ENCODE results near the gene ITGA11. TPM values are rescaled to one million over a fixed set of nuclear protein-coding genes. Genes with fewer than 3 reads are reported as not detected.

The ITGA11 gene
- total RNA-seq, 1 donor from 2014 or later: 31.4 TPM

DNA sequence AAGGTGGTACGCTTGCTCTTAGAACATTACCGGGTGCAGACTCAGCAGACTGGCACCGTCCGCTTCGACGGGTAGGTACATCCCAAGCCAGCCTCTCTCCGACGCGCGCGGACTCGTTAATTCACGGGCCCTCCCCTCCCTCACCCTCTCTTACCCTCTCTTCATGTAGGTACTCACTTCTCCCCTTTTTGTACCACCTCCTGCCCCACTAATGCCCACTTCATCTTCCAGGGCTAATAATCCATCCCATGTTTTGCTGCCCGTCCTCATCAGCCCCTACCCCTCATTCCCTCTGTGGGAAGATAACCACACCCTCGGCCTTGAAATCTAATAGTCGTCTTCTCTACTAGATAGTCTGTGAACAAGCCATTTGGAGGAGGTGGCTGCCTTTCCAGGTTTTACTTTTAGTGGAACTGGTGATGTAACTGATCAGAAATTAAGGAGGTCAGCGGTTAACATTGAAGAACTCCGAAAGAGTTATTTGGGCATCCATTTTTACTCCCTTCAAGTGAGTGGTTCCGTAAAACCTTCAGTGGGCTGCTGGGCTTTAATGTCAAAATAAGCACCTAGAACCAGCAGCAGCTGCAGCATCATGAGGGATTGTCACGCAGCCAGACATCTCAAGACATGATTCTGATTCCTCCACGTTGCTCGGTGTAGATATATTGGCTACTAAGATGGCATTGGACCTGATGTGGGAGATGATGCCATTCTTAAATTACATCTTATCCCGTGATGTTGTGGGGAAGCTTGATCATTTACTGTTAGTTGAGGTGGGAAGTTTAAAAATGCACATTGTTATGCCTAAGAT is 153.2 kb downstream of the ITGA11 start:
- no peak for DNase-seq

GRCh38 chr15:68278345-68278594 is 153.7 kb downstream of the ITGA11 start:
- no peak for DNase-seq
- TF ChIP-seq, protein P1, sequence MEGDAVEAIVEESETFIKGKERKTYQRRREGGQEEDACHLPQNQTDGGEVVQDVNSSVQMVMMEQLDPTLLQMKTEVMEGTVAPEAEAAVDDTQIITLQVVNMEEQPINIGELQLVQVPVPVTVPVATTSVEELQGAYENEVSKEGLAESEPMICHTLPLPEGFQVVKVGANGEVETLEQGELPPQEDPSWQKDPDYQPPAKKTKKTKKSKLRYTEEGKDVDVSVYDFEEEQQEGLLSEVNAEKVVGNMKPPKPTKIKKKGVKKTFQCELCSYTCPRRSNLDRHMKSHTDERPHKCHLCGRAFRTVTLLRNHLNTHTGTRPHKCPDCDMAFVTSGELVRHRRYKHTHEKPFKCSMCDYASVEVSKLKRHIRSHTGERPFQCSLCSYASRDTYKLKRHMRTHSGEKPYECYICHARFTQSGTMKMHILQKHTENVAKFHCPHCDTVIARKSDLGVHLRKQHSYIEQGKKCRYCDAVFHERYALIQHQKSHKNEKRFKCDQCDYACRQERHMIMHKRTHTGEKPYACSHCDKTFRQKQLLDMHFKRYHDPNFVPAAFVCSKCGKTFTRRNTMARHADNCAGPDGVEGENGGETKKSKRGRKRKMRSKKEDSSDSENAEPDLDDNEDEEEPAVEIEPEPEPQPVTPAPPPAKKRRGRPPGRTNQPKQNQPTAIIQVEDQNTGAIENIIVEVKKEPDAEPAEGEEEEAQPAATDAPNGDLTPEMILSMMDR (IDR thresholded peaks at IDR 0.05; ENCODE audit: borderline replicate concordance): no peak
- Histone ChIP-seq H3K27me3 (ENCODE audit: low read depth) (no peaks in the 10 kb centered on the region), H3K4me3 (peak overlapping the region; percentile 74), H3K27ac (replicated peaks) (peak overlapping the region; percentile 99), H3K36me3 (no peaks in the 10 kb centered on the region), H3K9me3 (replicated peaks) (no peaks in the 10 kb centered on the region), H3K4me1 (peaks cover 82% of the 10 kb centered on the region)
- intact Hi-C loops (cut with micrococcal nuclease): no loop called here

More for the DNA sequence above, 153.2 kb downstream of the ITGA11 start:
- no peaks in the 10 kb centered on the region for H3K27me3 ChIP-seq (ENCODE audit: low read depth)
- TF ChIP-seq, protein P1 (IDR thresholded peaks at IDR 0.05; ENCODE audit: borderline replicate concordance): no peak
- no peaks in the 10 kb centered on the region for H3K36me3 ChIP-seq
- intact Hi-C loops (cut with micrococcal nuclease): no loop called here
- H3K9me3 ChIP-seq (replicated peaks): no peaks in the 10 kb centered on the region
- H3K4me1 ChIP-seq: peaks cover 85% of the 10 kb centered on the region
- peak overlapping the region; percentile 99 for H3K27ac ChIP-seq (replicated peaks)
- peak overlapping the region; percentile 74 for H3K4me3 ChIP-seq

DNA sequence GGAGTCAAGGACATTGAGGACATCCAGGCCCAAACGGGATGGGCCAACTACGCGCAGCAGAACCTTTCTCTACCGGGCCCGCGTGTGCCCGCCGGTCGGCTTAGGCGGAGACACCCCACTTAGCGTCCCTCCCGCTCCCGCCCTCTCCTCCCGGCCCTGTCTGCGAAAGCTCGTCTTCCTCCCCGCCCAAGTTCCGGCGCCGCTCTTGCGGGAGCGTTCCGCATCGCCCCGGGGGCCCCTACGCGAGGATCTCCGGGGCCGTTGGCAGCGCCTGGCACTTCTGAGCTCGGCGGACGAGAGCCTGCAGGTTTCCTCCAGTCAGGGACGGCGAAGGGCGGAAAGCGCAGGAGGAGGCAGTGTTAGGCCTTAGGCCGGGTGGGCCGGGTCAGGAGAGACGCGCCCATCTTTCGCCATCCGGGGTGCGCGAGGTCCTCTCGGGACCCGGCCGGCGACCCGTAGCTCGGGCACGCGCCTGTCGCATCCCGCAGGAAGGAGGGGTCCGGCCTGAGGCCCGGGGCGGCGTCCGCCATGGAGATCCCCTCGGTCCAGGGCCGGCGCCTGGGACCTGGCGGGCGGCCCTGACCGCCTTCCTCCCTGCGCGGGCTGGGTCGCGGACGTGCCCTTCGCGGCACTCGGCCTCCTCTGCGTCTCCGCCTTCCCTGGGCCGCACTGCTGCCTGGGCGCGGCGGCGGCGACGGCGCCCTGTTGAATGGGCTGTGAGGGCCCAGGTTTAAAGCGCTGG is 154.2 kb downstream of the ITGA11 start, which contains the start of gene FEM1B:
TSS of gene FEM1B (plus strand) at position 143 of the 742 bp plus-strand sequence. CDS start 673 bp downstream, outside the sequence.
- no peaks in the 10 kb centered on the region for H3K27me3 ChIP-seq (ENCODE audit: low read depth)

DNA sequence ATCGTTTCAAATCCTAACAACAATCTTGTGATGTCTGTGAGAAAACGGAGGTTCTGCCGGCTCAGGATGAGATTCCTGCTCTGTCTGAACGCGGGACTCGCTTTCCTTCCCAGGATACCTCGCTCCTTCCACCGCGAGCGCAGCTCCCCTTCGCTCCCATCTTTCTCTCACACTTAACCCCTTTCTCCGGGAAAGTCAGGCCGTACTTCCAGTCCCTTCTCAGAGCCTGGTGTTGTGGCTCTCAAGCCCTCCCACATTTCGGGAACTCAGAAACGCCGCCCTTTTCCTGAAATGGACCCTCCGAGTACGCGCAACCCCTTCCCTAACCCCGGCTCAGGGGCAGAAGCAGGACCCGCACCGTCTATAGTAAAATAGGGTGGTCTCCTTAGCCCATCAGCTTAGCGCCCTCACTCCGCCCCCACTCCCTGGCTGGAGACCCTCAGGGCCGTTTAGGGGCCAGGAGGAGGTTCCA is 154.8 kb downstream of the ITGA11 start:
- TF ChIP-seq, protein P1 (IDR thresholded peaks at IDR 0.05; ENCODE audit: borderline replicate concordance): no peak
- Histone ChIP-seq H3K27me3 (ENCODE audit: low read depth) (no peaks in the 10 kb centered on the region), H3K4me3 (peak overlapping the region; percentile 74), H3K9me3 (replicated peaks) (no peaks in the 10 kb centered on the region), H3K36me3 (no peaks in the 10 kb centered on the region), H3K4me1 (peaks cover 82% of the 10 kb centered on the region), H3K27ac (replicated peaks) (peak overlapping the region; percentile 99)
- intact Hi-C loops (cut with micrococcal nuclease): no loop called here
- DNase-seq: no peak

More for the DNA sequence above, 154.2 kb downstream of the ITGA11 start, which contains the start of gene FEM1B:
- H3K4me3 ChIP-seq: peak within 1 kb of the TSS; percentile 74
- peak within 1 kb of the TSS; percentile 99 for H3K27ac ChIP-seq (replicated peaks)
- no peaks in the 10 kb centered on the region for H3K9me3 ChIP-seq (replicated peaks)
- TF ChIP-seq, protein P1 (IDR thresholded peaks at IDR 0.05; ENCODE audit: borderline replicate concordance): peak; percentile 54
- peak; percentile 91 for DNase-seq
- H3K36me3 ChIP-seq: no peaks in the 10 kb centered on the region
- intact Hi-C loops (cut with micrococcal nuclease): no loop called here
- H3K4me1 ChIP-seq: peaks cover 82% of the 10 kb centered on the region

DNA sequence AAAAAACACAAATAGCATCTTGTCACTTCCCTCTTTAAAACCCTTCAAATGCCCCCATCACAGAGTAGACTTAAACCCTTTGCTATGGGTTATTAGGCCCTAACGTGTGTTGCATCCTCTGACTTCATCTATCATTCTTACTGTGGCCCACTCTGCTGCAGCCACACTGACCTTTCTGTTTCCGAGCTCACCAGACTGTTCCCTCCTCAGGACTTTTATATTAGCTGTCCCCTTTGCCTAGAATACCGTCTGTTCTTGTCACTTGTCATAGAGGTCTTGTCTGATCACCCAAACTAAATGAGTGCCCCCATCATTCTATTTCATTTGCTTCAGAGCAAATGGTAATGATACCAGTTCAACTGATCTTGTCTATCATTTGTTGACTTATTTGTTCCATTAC is 155.3 kb downstream of the ITGA11 start:
- no peak for DNase-seq
- TF ChIP-seq, protein P1 (IDR thresholded peaks at IDR 0.05; ENCODE audit: borderline replicate concordance): no peak
- Histone ChIP-seq H3K27me3 (ENCODE audit: low read depth) (no peaks in the 10 kb centered on the region), H3K9me3 (replicated peaks) (no peaks in the 10 kb centered on the region), H3K4me3 (peak overlapping the region; percentile 74), H3K4me1 (peaks cover 82% of the 10 kb centered on the region), H3K36me3 (no peaks in the 10 kb centered on the region), H3K27ac (replicated peaks) (peak overlapping the region; percentile 99)
- intact Hi-C loops (cut with micrococcal nuclease): no loop called here

All from left ventricle myocardium inferior (tissue), 1 donor.